Kidney capillary endothelial cell (primary cell): ENCODE data around the gene CHD1L.
"Not testable (repeated sequence)": the region's sequence is repeated elsewhere in the genome, so short reads cannot be mapped to it uniquely, and the experiment has no call there.

Source experiments
- DNase-seq: peaks from one replicate; pipeline ENCODE4 v3.0.0-alpha.2; 2018; ENCODE audit warnings: low spot score

Gene CHD1L

GRCh38 chr1:147233903-147234302 is 8.6 kb upstream of the CHD1L start:
- not testable (repeated sequence) for DNase-seq

- no peak for DNase-seq
These were observed 6.7 kb upstream of the CHD1L start for GRCh38 chr1:147235822-147236221.

- no peak for DNase-seq
These were observed 6.0 kb upstream of the CHD1L start for GRCh38 chr1:147236448-147236847.

- no peak for DNase-seq
These were observed 5.3 kb upstream of the CHD1L start for GRCh38 chr1:147236959-147237791.

- DNase-seq: no peak
These were observed 4.2 kb upstream of the CHD1L start for GRCh38 chr1:147238053-147238902.

GRCh38 chr1:147238925-147239820 is 3.3 kb upstream of the CHD1L start:
- DNase-seq: no peak

- DNase-seq: not testable (repeated sequence)
These were observed 2.3 kb upstream of the CHD1L start for GRCh38 chr1:147240131-147240721.

- DNase-seq: no peak
These were observed 493 bp upstream of the CHD1L start for GRCh38 chr1:147241934-147242448.

- DNase-seq: peak; percentile 40
These were observed 773 bp downstream of the CHD1L start for GRCh38 chr1:147243228-147243685.

- peak; percentile 15 for DNase-seq
These were observed 1.4 kb downstream of the CHD1L start for GRCh38 chr1:147243841-147244240.

- DNase-seq: no peak
These were observed 2.6 kb downstream of the CHD1L start for GRCh38 chr1:147245129-147245528.

GRCh38 chr1:147245586-147246021 is 3.1 kb downstream of the CHD1L start:
- no peak for DNase-seq

- no peak for DNase-seq
These were observed 3.7 kb downstream of the CHD1L start for GRCh38 chr1:147246044-147246690.

- DNase-seq: no peak
These were observed 4.6 kb downstream of the CHD1L start for GRCh38 chr1:147246910-147247655.

GRCh38 chr1:147247656-147248238 is 5.3 kb downstream of the CHD1L start:
- DNase-seq: no peak

- DNase-seq: no peak
These were observed 10.1 kb downstream of the CHD1L start for GRCh38 chr1:147252540-147252939.

GRCh38 chr1:147260956-147261355 is 18.5 kb downstream of the CHD1L start:
- DNase-seq: no peak

GRCh38 chr1:147264158-147264768 is 21.8 kb downstream of the CHD1L start:
- DNase-seq: no peak

GRCh38 chr1:147266381-147266780 is 23.9 kb downstream of the CHD1L start:
- no peak for DNase-seq
